GM18507 (cell line): ENCODE measurements around the gene OSBPL9.
"Not testable (repeated sequence)": the region's sequence is repeated elsewhere in the genome, so short reads cannot be mapped to it uniquely, and the experiment has no call there.

Experiments
- DNase-seq: peaks from one replicate; pipeline ENCODE4 v3.0.0; 2011; ENCODE audit warnings: low read depth; ENCODE audit not compliant: insufficient read length; ENCODE audit errors: extremely low spot score
- FAIRE-seq: peaks from 2 replicates; lab custom pipeline; 2011; peaks lifted over from hg19 to GRCh38; lab: Jason Lieb, UNC

The OSBPL9 gene

GRCh38 chr1:51691920-51692319 lies 75.0 kb downstream of the OSBPL9 start:
- no peak for DNase-seq
- FAIRE-seq: no peak

GRCh38 chr1:51693419-51694155 lies 76.7 kb downstream of the OSBPL9 start:
- DNase-seq (no peak), FAIRE-seq (no peak)

GRCh38 chr1:51697166-51697565 lies 80.3 kb downstream of the OSBPL9 start:
- FAIRE-seq: no peak

GRCh38 chr1:51699391-51699790 lies 82.5 kb downstream of the OSBPL9 start:
- DNase-seq (no peak), FAIRE-seq (no peak)

More at GRCh38 chr1:51697166-51697565, 80.3 kb downstream of the OSBPL9 start:
- DNase-seq: no peak

- not testable (repeated sequence) for FAIRE-seq
Observed at GRCh38 chr1:51701782-51702181, 84.9 kb downstream of the OSBPL9 start.

GRCh38 chr1:51702220-51702619 lies 85.3 kb downstream of the OSBPL9 start:
- not testable (repeated sequence) for DNase-seq, FAIRE-seq

More at GRCh38 chr1:51701782-51702181, 84.9 kb downstream of the OSBPL9 start:
- not testable (repeated sequence) for DNase-seq

GRCh38 chr1:51705035-51705434 lies 88.1 kb downstream of the OSBPL9 start:
- FAIRE-seq (no peak), DNase-seq (no peak)

GRCh38 chr1:51708911-51709760 lies 92.2 kb downstream of the OSBPL9 start:
- no peak for DNase-seq
- no peak for FAIRE-seq

GRCh38 chr1:51709951-51710350 lies 93.1 kb downstream of the OSBPL9 start:
- no peak for DNase-seq
- no peak for FAIRE-seq

GRCh38 chr1:51712590-51712989 lies 95.7 kb downstream of the OSBPL9 start:
- FAIRE-seq: no peak
- DNase-seq: no peak

GRCh38 chr1:51714374-51715019 lies 97.6 kb downstream of the OSBPL9 start:
- FAIRE-seq (peak; percentile 9), DNase-seq (no peak)

GRCh38 chr1:51715369-51715768 lies 98.5 kb downstream of the OSBPL9 start:
- DNase-seq (no peak), FAIRE-seq (no peak)

- FAIRE-seq (no peak), DNase-seq (no peak)
Observed at GRCh38 chr1:51716746-51717145, 99.9 kb downstream of the OSBPL9 start.

GRCh38 chr1:51717842-51718241 lies 101.0 kb downstream of the OSBPL9 start:
- no peak for DNase-seq
- FAIRE-seq: no peak

GRCh38 chr1:51719146-51719545 lies 102.3 kb downstream of the OSBPL9 start:
- FAIRE-seq (no peak), DNase-seq (no peak)

- DNase-seq (no peak), FAIRE-seq (no peak)
Observed at GRCh38 chr1:51724797-51725196, 107.9 kb downstream of the OSBPL9 start.

- DNase-seq (no peak), FAIRE-seq (no peak)
Observed at GRCh38 chr1:51726051-51726450, 109.2 kb downstream of the OSBPL9 start.

- DNase-seq: no peak
Observed at GRCh38 chr1:51726544-51727225, 109.8 kb downstream of the OSBPL9 start.

GRCh38 chr1:51727366-51727765 lies 110.5 kb downstream of the OSBPL9 start:
- FAIRE-seq (peak; percentile 70), DNase-seq (no peak)

More at GRCh38 chr1:51726544-51727225, 109.8 kb downstream of the OSBPL9 start:
- peak; percentile 82 for FAIRE-seq
